Spleen (tissue), 7 donors: Measurements from ENCODE around the gene NECTIN1.

Experiments
- POLR2A ChIP-seq, 3 donors: fragments of 450-650 bp; IDR thresholded peaks; one replicate each; pipeline ENCODE4 v1.5.1; 2017; ENCODE audit warnings: antibody characterized with exemption in 3 of 3, mild to moderate bottlenecking in 1 of 3
- TF ChIP-seq, protein P1 (sequence below), 11 experiments: fragments of 200-600 bp in 7 of 11; fragments of 450-650 bp in 4 of 11; sonication (generic) in 4 of 11; IDR thresholded peaks in 8 of 11; conservative IDR thresholded peaks in 3 of 11; 1 replicate in 7 of 11; 2 replicates in 4 of 11; pipeline versions ENCODE4 v1.4.0 to v1.8.0; 2016 to 2021; ENCODE audit warnings: antibody characterized with exemption in 11 of 11, inconsistent platforms in 4 of 11, mild to moderate bottlenecking in 1 of 11
- donor health status: DM: no; HTN: no; CAD: no; lungs with moderate emphysema.
- donor health status: DM: no; HTN: no; CAD: no.
- donor health status: DM: no; HTN: no; CAD: no.

DNA sequence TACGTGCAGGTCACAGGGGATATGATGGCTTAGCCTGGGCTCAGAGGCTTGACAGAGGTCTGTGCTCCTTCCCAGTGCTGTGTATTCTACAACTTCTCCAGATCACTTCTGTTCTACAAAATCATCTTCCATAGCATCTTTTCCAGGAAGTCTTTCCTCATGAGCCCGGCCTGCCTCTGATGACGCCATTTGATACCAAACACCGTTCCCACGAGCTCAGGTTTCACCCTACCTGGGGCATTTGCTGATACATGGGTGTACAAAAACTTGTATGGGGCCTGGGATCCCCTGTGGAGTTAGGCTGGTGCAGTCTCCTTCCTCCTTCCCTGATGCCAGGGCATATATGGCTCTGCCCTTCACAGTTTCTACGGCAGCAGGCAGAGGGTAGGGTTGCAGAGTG, 78.7 kb downstream of the NECTIN1 start:
- TF ChIP-seq, protein P1, sequence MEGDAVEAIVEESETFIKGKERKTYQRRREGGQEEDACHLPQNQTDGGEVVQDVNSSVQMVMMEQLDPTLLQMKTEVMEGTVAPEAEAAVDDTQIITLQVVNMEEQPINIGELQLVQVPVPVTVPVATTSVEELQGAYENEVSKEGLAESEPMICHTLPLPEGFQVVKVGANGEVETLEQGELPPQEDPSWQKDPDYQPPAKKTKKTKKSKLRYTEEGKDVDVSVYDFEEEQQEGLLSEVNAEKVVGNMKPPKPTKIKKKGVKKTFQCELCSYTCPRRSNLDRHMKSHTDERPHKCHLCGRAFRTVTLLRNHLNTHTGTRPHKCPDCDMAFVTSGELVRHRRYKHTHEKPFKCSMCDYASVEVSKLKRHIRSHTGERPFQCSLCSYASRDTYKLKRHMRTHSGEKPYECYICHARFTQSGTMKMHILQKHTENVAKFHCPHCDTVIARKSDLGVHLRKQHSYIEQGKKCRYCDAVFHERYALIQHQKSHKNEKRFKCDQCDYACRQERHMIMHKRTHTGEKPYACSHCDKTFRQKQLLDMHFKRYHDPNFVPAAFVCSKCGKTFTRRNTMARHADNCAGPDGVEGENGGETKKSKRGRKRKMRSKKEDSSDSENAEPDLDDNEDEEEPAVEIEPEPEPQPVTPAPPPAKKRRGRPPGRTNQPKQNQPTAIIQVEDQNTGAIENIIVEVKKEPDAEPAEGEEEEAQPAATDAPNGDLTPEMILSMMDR (IDR thresholded peaks at IDR 0.05 in 8 of 11, conservative IDR thresholded peaks at IDR 0.05 in 3 of 11): no peak
- no peak for TF ChIP-seq POLR2A (IDR thresholded peaks at IDR 0.05)
